GM12878 (cell line): ENCODE data around the gene CSF3R. TPM values are rescaled to one million over a fixed set of nuclear protein-coding genes. Genes with fewer than 3 reads are reported as not detected.

Experiments used
- ATAC-seq: fragments of 200-7000 bp; cut with Tn5 transposase; 3 replicates; pipeline ENCODE4 v1.9.1; 2020; ENCODE audit warnings: mild to moderate bottlenecking, moderate library complexity
- BruUV-seq: library from RNA; stranded (reverse); fragments of 400-500 nt; replicated peaks from 2 replicates; lab custom pipeline; 2021; lab: Mats Ljungman, UMichigan
- CTCF ChIA-PET: fragments of 300-600 bp; sonication (Branson Sonifier 250); formaldehyde crosslinking; extraction: SDS; loops from one replicate; lab custom pipeline; 2021; ENCODE audit warnings: inconsistent platforms; lab: Yijun Ruan, JAX
- POLR2A ChIA-PET: fragments of 350-600 bp; formaldehyde crosslinking; extraction: SDS; loops from one replicate; lab custom pipeline; 2021; ENCODE audit warnings: inconsistent platforms; lab: Charles Lee
- RAD21 ChIA-PET: fragments of 300-600 bp; sonication (Branson Sonifier 250); formaldehyde crosslinking; loops from one replicate; lab custom pipeline; 2023; ENCODE audit warnings: antibody characterized with exemption; ENCODE audit not compliant: unreplicated experiment; lab: Charles Lee
- SMC1A ChIA-PET: fragments of 300-600 bp; sonication (Branson Sonifier 250); formaldehyde crosslinking; loops from one replicate; lab custom pipeline; 2023; ENCODE audit not compliant: unreplicated experiment, uncharacterized antibody; lab: Charles Lee
- DNase-seq: peaks from one replicate; pipeline ENCODE4 v3.0.0-alpha.2; 2011; ENCODE audit warnings: low read depth, low spot score
- FAIRE-seq: peaks from 3 replicates; lab custom pipeline; 2011; peaks lifted over from hg19 to GRCh38; lab: Jason Lieb, UNC
- H2AFZ ChIP-seq: 2 replicates; pipeline ENCODE4 v1.6.0; 2011; ENCODE audit warnings: low read depth, low read length, control low read depth; ENCODE audit not compliant: control insufficient read depth
- H3K27ac ChIP-seq: 2 replicates; pipeline ENCODE4 v1.5.1; 2011; ENCODE audit warnings: control low read depth; ENCODE audit not compliant: control insufficient read depth, insufficient read depth
- H3K27me3 ChIP-seq, 2 experiments: replicated peaks in 1 of 2; 2 replicates each; pipeline versions ENCODE4 v1.6.0 to v1.6.1; 2011; ENCODE audit warnings: low read length in 1 of 2; ENCODE audit not compliant: control insufficient read depth in 2 of 2, insufficient read depth in 2 of 2
- H3K36me3 ChIP-seq, 2 experiments: 2 replicates each; pipeline ENCODE4 v1.5.1; 2011; ENCODE audit warnings: low read length in 1 of 2; ENCODE audit not compliant: control insufficient read depth in 2 of 2, insufficient read depth in 2 of 2
- H3K4me1 ChIP-seq: 2 replicates; pipeline ENCODE4 v1.6.1; 2011; ENCODE audit warnings: mild to moderate bottlenecking, low read length, moderate library complexity, mixed read lengths; ENCODE audit not compliant: control insufficient read depth, insufficient read depth
- H3K4me2 ChIP-seq: 2 replicates; pipeline ENCODE4 v1.6.0; 2011; ENCODE audit warnings: control low read depth; ENCODE audit not compliant: control insufficient read depth, insufficient read depth
- H3K4me3 ChIP-seq: fragments of 200-600 bp; sonication (generic); 2 replicates; pipeline ENCODE4 v1.5.1; 2016
- H3K79me2 ChIP-seq: 2 replicates; pipeline ENCODE4 v1.6.0; 2011; ENCODE audit warnings: low read length; ENCODE audit not compliant: control insufficient read depth, insufficient read depth
- H3K9ac ChIP-seq: 2 replicates; pipeline ENCODE4 v1.8.0; 2011; ENCODE audit warnings: low read length, control low read depth, mixed read lengths; ENCODE audit not compliant: control insufficient read depth, insufficient read depth
- H3K9me3 ChIP-seq: replicated peaks from 3 replicates; pipeline ENCODE4 v1.5.1; 2011; ENCODE audit warnings: mild to moderate bottlenecking, low read length; ENCODE audit not compliant: control insufficient read depth, insufficient read depth
- H4K20me1 ChIP-seq: 2 replicates; pipeline ENCODE4 v1.6.0; 2011; ENCODE audit not compliant: control insufficient read depth, insufficient read depth
- E2F8 ChIP-seq: fragments of 450-650 bp; IDR thresholded peaks from 2 replicates; pipeline ENCODE4 v1.6.1; 2018; ENCODE audit warnings: mild to moderate bottlenecking, low read depth, moderate library complexity; ENCODE audit not compliant: partially characterized antibody
- EED ChIP-seq: sonication (generic); IDR thresholded peaks from 2 replicates; pipeline ENCODE4 v1.6.1; 2016; ENCODE audit warnings: antibody characterized with exemption, low read depth
- ETV6 ChIP-seq, 2 experiments: fragments of 450-650 bp in 1 of 2; IDR thresholded peaks in 1 of 2; conservative IDR thresholded peaks in 1 of 2; 2 replicates each; pipeline ENCODE4 v1.6.1; 2014; ENCODE audit warnings: antibody characterized with exemption in 1 of 2, borderline replicate concordance in 1 of 2, low read depth in 1 of 2, mild to moderate bottlenecking in 1 of 2, moderate library complexity in 1 of 2
- FOXK2 ChIP-seq: fragments of 450-650 bp; IDR thresholded peaks from 2 replicates; pipeline ENCODE4 v1.6.1; 2017; ENCODE audit warnings: mild to moderate bottlenecking, moderate library complexity
- HCFC1 ChIP-seq: fragments of 150-350 bp; IDR thresholded peaks from 2 replicates; pipeline ENCODE4 v1.6.1; 2014; ENCODE audit warnings: low read length
- IKZF1 ChIP-seq: fragments of 450-650 bp; conservative IDR thresholded peaks from 2 replicates; pipeline ENCODE4 v1.6.1; 2017; ENCODE audit warnings: antibody characterized with exemption, mild to moderate bottlenecking
- IRF5 ChIP-seq: fragments of 450-650 bp; IDR thresholded peaks from 2 replicates; pipeline ENCODE4 v1.6.1; 2017; ENCODE audit warnings: borderline replicate concordance
- JUNB ChIP-seq: IDR thresholded peaks from 2 replicates; pipeline ENCODE4 v1.6.1; 2016; ENCODE audit warnings: antibody characterized with exemption, mild to moderate bottlenecking
- MLLT1 ChIP-seq: fragments of 450-650 bp; IDR thresholded peaks from 2 replicates; pipeline ENCODE4 v1.6.1; 2016; ENCODE audit warnings: mild to moderate bottlenecking
- MTA3 ChIP-seq: IDR thresholded peaks from 2 replicates; pipeline ENCODE4 v1.6.1; 2012; ENCODE audit warnings: low read length, inconsistent platforms, borderline replicate concordance
- MYB ChIP-seq: fragments of 150-350 bp; IDR thresholded peaks from 2 replicates; pipeline ENCODE4 v1.6.1; 2014; ENCODE audit warnings: mild to moderate bottlenecking, low read depth, low read length, borderline replicate concordance
- NFYB ChIP-seq: IDR thresholded peaks from 2 replicates; pipeline ENCODE4 v1.6.1; 2011; ENCODE audit warnings: low read depth, mild to moderate bottlenecking, low read length, improper control_type of control experiment, moderate library complexity; ENCODE audit not compliant: insufficient read depth
- PKNOX1 ChIP-seq: fragments of 450-650 bp; IDR thresholded peaks from 2 replicates; pipeline ENCODE4 v1.6.1; 2016; ENCODE audit warnings: mild to moderate bottlenecking
- POU2F2 ChIP-seq: IDR thresholded peaks from 3 replicates; pipeline ENCODE4 v1.6.1; 2011; ENCODE audit warnings: low read depth, mild to moderate bottlenecking, low read length, borderline replicate concordance
- RAD51 ChIP-seq: fragments of 450-650 bp; IDR thresholded peaks from 2 replicates; pipeline ENCODE4 v1.6.1; 2016; ENCODE audit warnings: moderate library complexity, mild to moderate bottlenecking, inconsistent platforms
- RCOR1 ChIP-seq: conservative IDR thresholded peaks from 2 replicates; pipeline ENCODE4 v1.6.1; 2012; ENCODE audit warnings: low read depth, low read length, improper control_type of control experiment
- SIN3A ChIP-seq: IDR thresholded peaks from 2 replicates; pipeline ENCODE4 v1.6.1; 2012; ENCODE audit warnings: low read depth, low read length, improper control_type of control experiment
- WGBS: methylation state at CpG from one replicate; pipeline ENCODE4 v1.1.6; 2016; ENCODE audit warnings: low lambda C conversion rate; ENCODE audit not compliant: insufficient replicate concordance, insufficient coverage; ENCODE audit errors: missing lambda C conversion rate; 5-methylcytosine and 5-hydroxymethylcytosine counted together
- in situ Hi-C: fragments of 300-500 bp; cut with MboI; formaldehyde crosslinking; loops from 9 replicates; pipeline ENCODE4 v1.14.3; 2018; ENCODE audit warnings: mixed read lengths
- intact Hi-C: fragments of 100-400 bp; cut with micrococcal nuclease; formaldehyde crosslinking; loops from one replicate; pipeline ENCODE4 v1.14.2; 2022; ENCODE audit not compliant: unreplicated experiment
- polyA plus RNA-seq, 11 experiments: library from polyadenylated mRNA; depleted of rRNA in 4 of 11; unstranded in 6 of 11; stranded (reverse) in 5 of 11; fragments of >200 nt; fragmentation: Nextera tagmentation in 4 of 11; fragmentation: Illumina TruSeq in 1 of 11; extraction: Ambion mirVana in 4 of 11; extraction: Trizol in 1 of 11; gene quantifications; 1 replicate in 1 of 11; 2 replicates in 10 of 11; pipeline versions ENCODE4 v1.2.1 to v1.2.3, GENCODE V29; 2011 to 2016; ENCODE audit warnings: inconsistent platforms in 2 of 11, missing spikeins in 2 of 11, low read depth in 1 of 11
- total RNA-seq, 4 experiments: library from RNA; depleted of rRNA in 3 of 4; stranded (reverse); fragments of >200 nt in 3 of 4; fragmentation: Illumina TruSeq in 1 of 4; extraction: Trizol in 1 of 4; gene quantifications; 2 replicates each; pipeline versions ENCODE4 v1.2.1 to v1.2.3, GENCODE V29; 2013 to 2021

CSF3R gene
- total and polyA plus RNA-seq, 10 of the 15 experiments (the other 5 are each of a cell fraction or from before 2014, with no cell fraction given), result 0.13 TPM; not detected in 9

- Histone ChIP-seq H4K20me1 (no peaks in the 10 kb centered on the region), H2AFZ (no peak overlapping the region), H3K27ac (no peak overlapping the region), H3K4me2 (no peak overlapping the region), H3K27me3 (peaks cover 4% of the 10 kb centered on the region in 2 experiments), H3K36me3 (no peaks in the 10 kb centered on the region), H3K9ac (no peak overlapping the region), H3K79me2 (no peaks in the 10 kb centered on the region), H3K4me3 (no peak overlapping the region), H3K4me1 (no peaks in the 10 kb centered on the region), H3K9me3 (no peaks in the 10 kb centered on the region; the same call in 2 of the 3 replicates)
- in situ Hi-C loops (no loop called here), intact Hi-C loops (no loop called here)
- no TSS peak for BruUV-seq
- WGBS, result 29% methylated on average over 16 of the region's 18 CpGs
- FAIRE-seq, result no peak
- ATAC-seq, result no peak
- no peak for DNase-seq
- POLR2A ChIA-PET, result no interaction called here
- CTCF ChIA-PET, result interaction anchor here (1.4 to 1.8 kb wide), 2 partner anchors 11 to 28 kb away, joined by 5 read pairs; no protein-coding TSS in a partner anchor
- RAD21 ChIA-PET, result no interaction called here
- no peak for TF ChIP-seq POU2F2
- TF ChIP-seq RCOR1, result no peak
- TF ChIP-seq IKZF1, result no peak
- TF ChIP-seq NFYB, result no peak
- no peak for TF ChIP-seq PKNOX1
- TF ChIP-seq MYB, result no peak
- TF ChIP-seq IRF5, result no peak
- TF ChIP-seq E2F8, result no peak
- no peak for TF ChIP-seq MLLT1
- TF ChIP-seq JUNB, result no peak
- TF ChIP-seq SIN3A, result no peak
- no peak for TF ChIP-seq MTA3
- no peak for TF ChIP-seq ETV6 (conservative IDR thresholded peaks at IDR 0.05 in 1 of 2, IDR thresholded peaks at IDR 0.05 in 1 of 2; ENCODE audit: borderline replicate concordance in 1 of 2, low read depth in 1 of 2)
- TF ChIP-seq HCFC1, result no peak
- no peak for TF ChIP-seq FOXK2
- no peak for TF ChIP-seq EED
- no peak for TF ChIP-seq RAD51
- SMC1A ChIA-PET, result no interaction called here
These were observed 31.8 kb upstream of the CSF3R start for GRCh38 chr1:36514501-36514900.
